ENCODE measurements around the gene ZBTB7C. TPM values are rescaled to one million over a fixed set of nuclear protein-coding genes. Genes with fewer than 3 reads are reported as not detected.

The ZBTB7C gene
- total and polyA plus RNA-seq, 2 donors (not counting 1 experiment from before 2014, with no cell fraction given), result not detected

DNA sequence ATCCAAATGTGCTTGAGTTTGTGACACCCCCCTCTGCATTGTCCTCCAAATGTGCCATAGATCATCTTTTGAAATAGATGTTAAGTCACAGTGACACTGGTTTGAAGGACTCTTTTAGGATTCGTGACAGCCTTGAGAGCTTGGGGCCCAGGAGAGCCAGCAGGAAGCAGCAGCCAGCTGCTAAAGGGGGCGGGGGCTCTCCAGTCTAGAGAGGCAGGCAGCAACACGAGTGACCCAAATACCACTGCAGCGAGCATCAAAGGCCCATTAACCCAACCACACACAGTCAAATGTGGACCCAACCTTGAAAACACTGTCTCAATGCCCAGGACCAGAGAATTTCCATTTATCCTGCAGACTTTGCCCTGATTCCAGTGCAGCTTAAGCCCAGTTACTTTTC is 75.6 kb downstream of the ZBTB7C start:
- H4K20me1 ChIP-seq (ENCODE audit: control insufficient read depth, insufficient read depth, low read length, poor library complexity, severe bottlenecking), result no peaks in the 10 kb centered on the region
- TF ChIP-seq EZH2 (IDR thresholded peaks at IDR 0.05; ENCODE audit: borderline replicate concordance, insufficient read depth, low read depth, low read length, poor library complexity, severe bottlenecking), result no peak
- TF ChIP-seq, protein P1, sequence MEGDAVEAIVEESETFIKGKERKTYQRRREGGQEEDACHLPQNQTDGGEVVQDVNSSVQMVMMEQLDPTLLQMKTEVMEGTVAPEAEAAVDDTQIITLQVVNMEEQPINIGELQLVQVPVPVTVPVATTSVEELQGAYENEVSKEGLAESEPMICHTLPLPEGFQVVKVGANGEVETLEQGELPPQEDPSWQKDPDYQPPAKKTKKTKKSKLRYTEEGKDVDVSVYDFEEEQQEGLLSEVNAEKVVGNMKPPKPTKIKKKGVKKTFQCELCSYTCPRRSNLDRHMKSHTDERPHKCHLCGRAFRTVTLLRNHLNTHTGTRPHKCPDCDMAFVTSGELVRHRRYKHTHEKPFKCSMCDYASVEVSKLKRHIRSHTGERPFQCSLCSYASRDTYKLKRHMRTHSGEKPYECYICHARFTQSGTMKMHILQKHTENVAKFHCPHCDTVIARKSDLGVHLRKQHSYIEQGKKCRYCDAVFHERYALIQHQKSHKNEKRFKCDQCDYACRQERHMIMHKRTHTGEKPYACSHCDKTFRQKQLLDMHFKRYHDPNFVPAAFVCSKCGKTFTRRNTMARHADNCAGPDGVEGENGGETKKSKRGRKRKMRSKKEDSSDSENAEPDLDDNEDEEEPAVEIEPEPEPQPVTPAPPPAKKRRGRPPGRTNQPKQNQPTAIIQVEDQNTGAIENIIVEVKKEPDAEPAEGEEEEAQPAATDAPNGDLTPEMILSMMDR (IDR thresholded peaks at IDR 0.05), result no peak
- WGBS (ENCODE audit: insufficient coverage), result 36% methylated on average over 4 of the region's 4 CpGs
- H3K4me3 ChIP-seq (ENCODE audit: control extremely low read depth in 1 of 5, extremely low read depth in 1 of 5, insufficient read depth in 1 of 5, low read depth in 2 of 5, low read length in 4 of 5), result no peak overlapping the region
- H3K27me3 Mint-ChIP-seq, result peaks cover 20% of the 10 kb centered on the region
- H3K9me3 Mint-ChIP-seq (ENCODE audit: insufficient read depth), result no peaks in the 10 kb centered on the region
- POLR2A ChIA-PET, result no interaction called here
- H3K27ac ChIP-seq (ENCODE audit: low read length in 2 of 2), result no peak overlapping the region
- no peak overlapping the region for H3K4me2 ChIP-seq (replicated peaks; ENCODE audit: low read depth, low read length, poor library complexity, severe bottlenecking)
- no peaks in the 10 kb centered on the region for H3K4me1 ChIP-seq (ENCODE audit: control insufficient read depth in 2 of 2, insufficient read depth in 2 of 2, low read length in 2 of 2)
- no peak overlapping the region for H2AFZ ChIP-seq (ENCODE audit: insufficient read depth, low read depth, low read length, poor library complexity, severe bottlenecking)
- H3K36me3 ChIP-seq (replicated peaks in 1 of 2; ENCODE audit: control extremely low read depth in 1 of 2, control insufficient read depth in 1 of 2, extremely low read depth in 1 of 2, insufficient read depth in 2 of 2, low read length in 1 of 2), result no peaks in the 10 kb centered on the region
- no peaks in the 10 kb centered on the region for H3K9me3 ChIP-seq (ENCODE audit: control extremely low read depth in 1 of 3, control insufficient read depth in 2 of 3, insufficient read depth in 1 of 3, low read length in 2 of 3)
- no peaks in the 10 kb centered on the region for H3K27me3 ChIP-seq (replicated peaks in 1 of 4; ENCODE audit: control extremely low read depth in 1 of 4, control insufficient read depth in 3 of 4, insufficient read depth in 4 of 4, low read length in 3 of 4)
- H3K79me2 ChIP-seq (ENCODE audit: control insufficient read depth, insufficient read depth, low read length), result no peaks in the 10 kb centered on the region
- CTCF ChIA-PET, result no interaction called here
- no peak for DNase-seq
- ATAC-seq (ENCODE audit: low read depth), result no peak
- no peaks in the 10 kb centered on the region for H3K4me1 Mint-ChIP-seq
- intact Hi-C loops (cut with micrococcal nuclease), result no loop called here
- no peak overlapping the region for H3K9ac ChIP-seq (ENCODE audit: low read length)
- no peak overlapping the region for H3K27ac Mint-ChIP-seq
- no peak overlapping the region for H3K4me3 Mint-ChIP-seq

DNA sequence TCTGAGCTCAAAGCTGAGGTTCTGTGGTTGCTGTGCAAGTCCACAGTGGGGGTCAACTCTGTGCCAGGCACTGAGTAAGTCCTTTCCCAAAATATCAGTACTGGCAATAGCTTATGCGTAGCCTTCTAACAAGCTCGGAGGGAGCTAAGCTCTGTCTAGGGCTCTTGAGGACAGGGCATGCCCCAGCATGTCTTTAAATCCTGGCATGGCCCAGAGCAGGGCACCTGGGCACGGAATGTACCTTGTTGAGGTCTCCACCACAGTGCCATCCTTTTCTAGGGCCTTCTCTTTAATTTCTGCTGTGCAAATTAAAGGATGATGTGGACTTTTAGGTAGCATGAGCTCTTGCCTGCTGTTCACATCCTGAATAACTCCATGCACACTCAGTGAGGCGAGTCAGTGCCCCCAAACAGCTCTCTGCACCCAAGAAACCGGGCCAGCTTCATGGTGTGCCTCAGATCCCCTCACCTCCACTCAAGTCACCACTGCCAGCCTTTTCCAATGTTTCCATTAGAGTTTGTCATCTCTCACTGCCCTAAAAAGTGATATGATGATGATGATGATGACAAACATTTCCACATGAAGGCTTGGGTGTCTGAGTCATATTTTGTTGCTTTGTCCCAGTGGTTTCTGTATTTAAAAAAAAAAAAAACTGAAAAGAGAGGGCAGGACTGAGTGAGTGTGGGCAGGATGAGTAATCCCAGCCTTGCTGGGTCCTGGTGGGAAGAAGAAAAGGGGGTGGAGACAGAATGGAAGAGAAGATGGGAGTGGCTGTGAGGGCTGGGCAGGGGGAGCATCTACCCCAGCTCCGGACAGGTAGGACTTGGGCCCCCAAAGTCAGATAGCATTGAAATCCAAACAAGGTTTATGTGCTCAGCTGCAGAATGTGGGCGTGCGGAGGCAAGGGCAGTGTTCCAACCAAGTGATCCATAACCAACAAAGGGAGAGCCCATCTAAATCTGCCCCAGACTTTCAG is 78.9 kb downstream of the ZBTB7C start:
- WGBS (ENCODE audit: insufficient coverage), result 79% methylated on average over 8 of the region's 8 CpGs
- Histone ChIP-seq H4K20me1 (ENCODE audit: control insufficient read depth, insufficient read depth, low read length, poor library complexity, severe bottlenecking) (no peaks in the 10 kb centered on the region), H3K9ac (ENCODE audit: low read length) (no peak overlapping the region), H3K4me2 (replicated peaks; ENCODE audit: low read depth, low read length, poor library complexity, severe bottlenecking) (no peak overlapping the region), H3K4me3 (ENCODE audit: control extremely low read depth in 1 of 5, extremely low read depth in 1 of 5, insufficient read depth in 1 of 5, low read depth in 2 of 5, low read length in 4 of 5) (no peak overlapping the region), H3K36me3 (replicated peaks in 1 of 2; ENCODE audit: control extremely low read depth in 1 of 2, control insufficient read depth in 1 of 2, extremely low read depth in 1 of 2, insufficient read depth in 2 of 2, low read length in 1 of 2) (no peaks in the 10 kb centered on the region), H3K9me3 (ENCODE audit: control extremely low read depth in 1 of 3, control insufficient read depth in 2 of 3, insufficient read depth in 1 of 3, low read length in 2 of 3) (no peaks in the 10 kb centered on the region), H3K79me2 (ENCODE audit: control insufficient read depth, insufficient read depth, low read length) (no peaks in the 10 kb centered on the region), H3K27ac (ENCODE audit: low read length in 2 of 2) (no peak overlapping the region), H2AFZ (ENCODE audit: insufficient read depth, low read depth, low read length, poor library complexity, severe bottlenecking) (no peak overlapping the region), H3K27me3 (replicated peaks in 1 of 4; ENCODE audit: control extremely low read depth in 1 of 4, control insufficient read depth in 3 of 4, insufficient read depth in 4 of 4, low read length in 3 of 4) (no peaks in the 10 kb centered on the region), H3K4me1 (ENCODE audit: control insufficient read depth in 2 of 2, insufficient read depth in 2 of 2, low read length in 2 of 2) (no peaks in the 10 kb centered on the region)
- ChIA-PET CTCF (interaction anchor here (1.2 kb wide), 1 partner anchor 10 kb away, joined by 3 read pairs; no protein-coding TSS in a partner anchor), POLR2A (no interaction called here)
- DNase-seq (no peak), ATAC-seq (ENCODE audit: low read depth) (no peak)
- intact Hi-C loops (cut with micrococcal nuclease), result no loop called here
- Mint-ChIP-seq H3K27ac (no peak overlapping the region), H3K9me3 (ENCODE audit: insufficient read depth) (no peaks in the 10 kb centered on the region), H3K4me3 (no peak overlapping the region), H3K27me3 (peaks cover 20% of the 10 kb centered on the region), H3K4me1 (no peaks in the 10 kb centered on the region)
- TF ChIP-seq EZH2 (IDR thresholded peaks at IDR 0.05; ENCODE audit: borderline replicate concordance, insufficient read depth, low read depth, low read length, poor library complexity, severe bottlenecking), result no peak
- TF ChIP-seq, protein P1 (IDR thresholded peaks at IDR 0.05), result no peak

Measured in B cell (primary cell).